B cell (primary cell): ENCODE data around the gene TFEB.

Source experiments
- EZH2 ChIP-seq: IDR thresholded peaks from 2 replicates; pipeline ENCODE4 v1.6.1; 2012; ENCODE audit warnings: borderline replicate concordance, low read depth, mild to moderate bottlenecking, moderate library complexity, low read length; ENCODE audit not compliant: insufficient read depth, poor library complexity, severe bottlenecking
- TF ChIP-seq, protein P1 (sequence below): fragments of 200-600 bp; IDR thresholded peaks from one replicate; pipeline ENCODE4 v1.8.0; 2022; ENCODE audit warnings: antibody characterized with exemption, mild to moderate bottlenecking

- TF ChIP-seq, protein P1, sequence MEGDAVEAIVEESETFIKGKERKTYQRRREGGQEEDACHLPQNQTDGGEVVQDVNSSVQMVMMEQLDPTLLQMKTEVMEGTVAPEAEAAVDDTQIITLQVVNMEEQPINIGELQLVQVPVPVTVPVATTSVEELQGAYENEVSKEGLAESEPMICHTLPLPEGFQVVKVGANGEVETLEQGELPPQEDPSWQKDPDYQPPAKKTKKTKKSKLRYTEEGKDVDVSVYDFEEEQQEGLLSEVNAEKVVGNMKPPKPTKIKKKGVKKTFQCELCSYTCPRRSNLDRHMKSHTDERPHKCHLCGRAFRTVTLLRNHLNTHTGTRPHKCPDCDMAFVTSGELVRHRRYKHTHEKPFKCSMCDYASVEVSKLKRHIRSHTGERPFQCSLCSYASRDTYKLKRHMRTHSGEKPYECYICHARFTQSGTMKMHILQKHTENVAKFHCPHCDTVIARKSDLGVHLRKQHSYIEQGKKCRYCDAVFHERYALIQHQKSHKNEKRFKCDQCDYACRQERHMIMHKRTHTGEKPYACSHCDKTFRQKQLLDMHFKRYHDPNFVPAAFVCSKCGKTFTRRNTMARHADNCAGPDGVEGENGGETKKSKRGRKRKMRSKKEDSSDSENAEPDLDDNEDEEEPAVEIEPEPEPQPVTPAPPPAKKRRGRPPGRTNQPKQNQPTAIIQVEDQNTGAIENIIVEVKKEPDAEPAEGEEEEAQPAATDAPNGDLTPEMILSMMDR = no peak
- TF ChIP-seq EZH2 = no peak
Observed at GRCh38 chr6:41744236-41744787, 8.9 kb upstream of the TFEB start.
